ENCODE results near the gene LAMC1. TPM values are rescaled to one million over a fixed set of nuclear protein-coding genes. Genes with fewer than 3 reads are reported as not detected.

Gene LAMC1
- total and polyA plus RNA-seq, 2 donors (not counting 1 experiment from before 2014, with no cell fraction given) = 408 to 604 TPM

- no peak overlapping the region for H3K4me2 ChIP-seq (ENCODE audit: extremely low read depth, insufficient read depth, low read length)
These were observed 106.9 kb downstream of the LAMC1 start for GRCh38 chr1:183129921-183130690.

GRCh38 chr1:183131166-183131565, 107.9 kb downstream of the LAMC1 start:
- H4K20me1 ChIP-seq (ENCODE audit: control insufficient read depth, extremely low read depth, insufficient read depth, low read length) = peaks cover 2% of the 10 kb centered on the region
- TF ChIP-seq EZH2 (IDR thresholded peaks at IDR 0.05; ENCODE audit: low read length, missing control alignments) (no peak), CTCF (conservative IDR thresholded peaks at IDR 0.05 in 1 of 2, IDR thresholded peaks at IDR 0.05 in 1 of 2; ENCODE audit: low read depth in 1 of 2, low read length in 2 of 2) (no peak)
- peaks cover 24% of the 10 kb centered on the region for H3K36me3 ChIP-seq (ENCODE audit: control insufficient read depth, insufficient read depth, low read length)

More at GRCh38 chr1:183129921-183130690, 106.9 kb downstream of the LAMC1 start:
- no peaks in the 10 kb centered on the region for H3K79me2 ChIP-seq (ENCODE audit: control insufficient read depth, insufficient read depth, low read length)
- H3K27ac ChIP-seq (ENCODE audit: insufficient read depth, low read length) = no peak overlapping the region
- H3K4me1 ChIP-seq (ENCODE audit: control insufficient read depth, extremely low read depth, insufficient read depth, low read length) = peaks cover 3% of the 10 kb centered on the region
- no peaks in the 10 kb centered on the region for H3K9me3 ChIP-seq (ENCODE audit: control insufficient read depth, insufficient read depth, low read depth, low read length)
- H3K27me3 ChIP-seq (ENCODE audit: control insufficient read depth, insufficient read depth, low read length) = no peaks in the 10 kb centered on the region
- H3K9ac ChIP-seq (ENCODE audit: insufficient read depth, low read length) = no peak overlapping the region
- H2AFZ ChIP-seq (ENCODE audit: low read length) = no peak overlapping the region
- TF ChIP-seq CTCF (conservative IDR thresholded peaks at IDR 0.05 in 1 of 2, IDR thresholded peaks at IDR 0.05 in 1 of 2; ENCODE audit: low read depth in 1 of 2, low read length in 2 of 2) = no peak
- TF ChIP-seq EZH2 (IDR thresholded peaks at IDR 0.05; ENCODE audit: low read length, missing control alignments) = no peak
- peaks cover 2% of the 10 kb centered on the region for H4K20me1 ChIP-seq (ENCODE audit: control insufficient read depth, extremely low read depth, insufficient read depth, low read length)
- H3K36me3 ChIP-seq (ENCODE audit: control insufficient read depth, insufficient read depth, low read length) = peaks cover 27% of the 10 kb centered on the region
- no peak for DNase-seq (ENCODE audit: low read depth in 2 of 2)
- H3K4me3 ChIP-seq (replicated peaks in 1 of 4; ENCODE audit: control extremely low read depth in 1 of 4, insufficient read depth in 1 of 4, low read depth in 3 of 4, low read length in 4 of 4) = no peak overlapping the region

GRCh38 chr1:183135336-183135735, 112.1 kb downstream of the LAMC1 start:
- no peaks in the 10 kb centered on the region for H4K20me1 ChIP-seq (ENCODE audit: control insufficient read depth, extremely low read depth, insufficient read depth, low read length)
- no peak for DNase-seq (ENCODE audit: low read depth in 2 of 2)
- H3K27me3 ChIP-seq (ENCODE audit: control insufficient read depth, insufficient read depth, low read length) = no peaks in the 10 kb centered on the region
- H3K9ac ChIP-seq (ENCODE audit: insufficient read depth, low read length) = no peak overlapping the region
- H3K9me3 ChIP-seq (ENCODE audit: control insufficient read depth, insufficient read depth, low read depth, low read length) = no peaks in the 10 kb centered on the region
- H3K27ac ChIP-seq (ENCODE audit: insufficient read depth, low read length) = no peak overlapping the region
- no peak overlapping the region for H3K4me2 ChIP-seq (ENCODE audit: extremely low read depth, insufficient read depth, low read length)
- H3K4me3 ChIP-seq (replicated peaks in 1 of 4; ENCODE audit: control extremely low read depth in 1 of 4, insufficient read depth in 1 of 4, low read depth in 3 of 4, low read length in 4 of 4) = no peak overlapping the region
- no peaks in the 10 kb centered on the region for H3K79me2 ChIP-seq (ENCODE audit: control insufficient read depth, insufficient read depth, low read length)
- H2AFZ ChIP-seq (ENCODE audit: low read length) = no peak overlapping the region
- H3K36me3 ChIP-seq (ENCODE audit: control insufficient read depth, insufficient read depth, low read length) = peaks cover 21% of the 10 kb centered on the region
- no peak for TF ChIP-seq CTCF (conservative IDR thresholded peaks at IDR 0.05 in 1 of 2, IDR thresholded peaks at IDR 0.05 in 1 of 2; ENCODE audit: low read depth in 1 of 2, low read length in 2 of 2)
- no peak for TF ChIP-seq EZH2 (IDR thresholded peaks at IDR 0.05; ENCODE audit: low read length, missing control alignments)
- H3K4me1 ChIP-seq (ENCODE audit: control insufficient read depth, extremely low read depth, insufficient read depth, low read length) = peaks cover 8% of the 10 kb centered on the region

More at GRCh38 chr1:183131166-183131565, 107.9 kb downstream of the LAMC1 start:
- Histone ChIP-seq H3K27ac (ENCODE audit: insufficient read depth, low read length) (no peak overlapping the region), H3K4me2 (ENCODE audit: extremely low read depth, insufficient read depth, low read length) (no peak overlapping the region), H3K9ac (ENCODE audit: insufficient read depth, low read length) (no peak overlapping the region), H3K27me3 (ENCODE audit: control insufficient read depth, insufficient read depth, low read length) (no peaks in the 10 kb centered on the region), H3K4me1 (ENCODE audit: control insufficient read depth, extremely low read depth, insufficient read depth, low read length) (peaks cover 3% of the 10 kb centered on the region), H3K4me3 (replicated peaks in 1 of 4; ENCODE audit: control extremely low read depth in 1 of 4, insufficient read depth in 1 of 4, low read depth in 3 of 4, low read length in 4 of 4) (no peak overlapping the region), H3K9me3 (ENCODE audit: control insufficient read depth, insufficient read depth, low read depth, low read length) (no peaks in the 10 kb centered on the region), H3K79me2 (ENCODE audit: control insufficient read depth, insufficient read depth, low read length) (no peaks in the 10 kb centered on the region), H2AFZ (ENCODE audit: low read length) (no peak overlapping the region)
- no peak for DNase-seq (ENCODE audit: low read depth in 2 of 2)

All from fibroblast of lung (primary cell).